Activated CD8-positive, alpha-beta T cell treated with anti-CD3 and anti-CD28 coated beads for 36 hours (primary cell): ENCODE measurements around the gene LY9. TPM values are rescaled to one million over a fixed set of nuclear protein-coding genes. Genes with fewer than 3 reads are reported as not detected.
A peak's percentile ranks its signal among the peaks of the same experiment; 100 is the strongest.

Experiments used
- ATAC-seq: fragments of 200-7000 bp; cut with Tn5 transposase; one replicate; pipeline ENCODE4 v1.10.0; 2021; ENCODE audit warnings: mild to moderate bottlenecking, moderate library complexity
- CTCF ChIA-PET: fragments of 350-600 bp; sonication (Branson Sonifier 250); formaldehyde crosslinking; loops from one replicate; lab custom pipeline; 2021; ENCODE audit warnings: antibody characterized with exemption; lab: Charles Lee
- POLR2A ChIA-PET: fragments of 350-600 bp; sonication (Branson Sonifier 250); formaldehyde crosslinking; loops from one replicate; lab custom pipeline; 2021; ENCODE audit warnings: antibody characterized with exemption; lab: Charles Lee
- DNase-seq: peaks from one replicate; pipeline ENCODE4 v3.0.0-alpha.2; 2020
- H3K27ac Mint-ChIP-seq: one replicate; pipeline ENCODE4 v1.8.0; 2021; ENCODE audit warnings: mild to moderate bottlenecking, mixed read lengths
- H3K27me3 Mint-ChIP-seq: one replicate; pipeline ENCODE4 v1.8.0; 2021; ENCODE audit warnings: mixed read lengths
- H3K36me3 Mint-ChIP-seq: one replicate; pipeline ENCODE4 v1.8.0; 2021; ENCODE audit warnings: low read depth, mixed read lengths
- H3K4me1 Mint-ChIP-seq: one replicate; pipeline ENCODE4 v1.8.0; 2021; ENCODE audit warnings: low read depth, mixed read lengths
- H3K4me3 Mint-ChIP-seq: one replicate; pipeline ENCODE4 v1.8.0; 2021; ENCODE audit warnings: mild to moderate bottlenecking, moderate library complexity, mixed read lengths
- H3K9me3 Mint-ChIP-seq: one replicate; pipeline ENCODE4 v1.8.0; 2021; ENCODE audit warnings: mixed read lengths
- intact Hi-C: fragments of 100-400 bp; cut with micrococcal nuclease; formaldehyde crosslinking; loops from one replicate; pipeline ENCODE4 v1.10.0; 2022
- total RNA-seq, 2 experiments: library from RNA; stranded (reverse); gene quantifications; one replicate each; pipeline ENCODE4 v1.2.3, GENCODE V29; 2021
- TF ChIP-seq, protein P1 (sequence below): fragments of 200-600 bp; IDR thresholded peaks from one replicate; pipeline ENCODE4 v1.8.0; 2022; ENCODE audit warnings: antibody characterized with exemption, mild to moderate bottlenecking

Gene LY9
- total RNA-seq, 2 experiments from 2014 or later = 19.1 to 19.5 TPM

DNA sequence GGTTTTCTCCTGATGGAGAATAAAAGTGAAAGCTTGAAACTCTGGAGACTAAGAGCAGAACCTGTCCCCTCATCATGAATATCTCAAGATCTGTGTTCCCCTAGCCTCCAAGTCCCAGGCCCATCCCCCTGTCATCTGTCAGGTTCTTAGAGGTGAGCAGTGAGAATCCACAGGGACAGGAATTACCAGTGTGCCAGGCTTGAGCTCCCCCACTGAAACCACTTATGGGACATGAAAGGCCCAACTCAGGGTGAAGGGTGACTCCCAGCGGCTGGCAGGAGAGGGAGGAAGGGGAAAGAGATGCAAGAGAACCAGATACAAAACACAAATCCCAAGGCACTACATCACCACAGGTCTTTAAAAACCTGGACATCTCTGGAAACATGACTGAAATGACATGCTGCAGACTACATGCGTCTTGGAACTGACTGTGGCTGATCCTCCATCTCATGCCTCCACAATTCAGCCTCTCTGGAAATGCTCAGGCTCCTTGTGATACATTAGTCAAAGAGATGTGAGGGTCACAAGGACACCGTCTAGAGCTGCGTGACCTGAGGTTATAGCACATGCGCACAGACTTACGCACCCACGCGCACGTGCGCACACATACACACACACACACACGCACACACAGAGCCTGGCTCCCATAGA is 6.8 kb upstream of the LY9 start:
- DNase-seq (no peak), ATAC-seq (no peak)
- TF ChIP-seq, protein P1, sequence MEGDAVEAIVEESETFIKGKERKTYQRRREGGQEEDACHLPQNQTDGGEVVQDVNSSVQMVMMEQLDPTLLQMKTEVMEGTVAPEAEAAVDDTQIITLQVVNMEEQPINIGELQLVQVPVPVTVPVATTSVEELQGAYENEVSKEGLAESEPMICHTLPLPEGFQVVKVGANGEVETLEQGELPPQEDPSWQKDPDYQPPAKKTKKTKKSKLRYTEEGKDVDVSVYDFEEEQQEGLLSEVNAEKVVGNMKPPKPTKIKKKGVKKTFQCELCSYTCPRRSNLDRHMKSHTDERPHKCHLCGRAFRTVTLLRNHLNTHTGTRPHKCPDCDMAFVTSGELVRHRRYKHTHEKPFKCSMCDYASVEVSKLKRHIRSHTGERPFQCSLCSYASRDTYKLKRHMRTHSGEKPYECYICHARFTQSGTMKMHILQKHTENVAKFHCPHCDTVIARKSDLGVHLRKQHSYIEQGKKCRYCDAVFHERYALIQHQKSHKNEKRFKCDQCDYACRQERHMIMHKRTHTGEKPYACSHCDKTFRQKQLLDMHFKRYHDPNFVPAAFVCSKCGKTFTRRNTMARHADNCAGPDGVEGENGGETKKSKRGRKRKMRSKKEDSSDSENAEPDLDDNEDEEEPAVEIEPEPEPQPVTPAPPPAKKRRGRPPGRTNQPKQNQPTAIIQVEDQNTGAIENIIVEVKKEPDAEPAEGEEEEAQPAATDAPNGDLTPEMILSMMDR = no peak
- Mint-ChIP-seq H3K27ac (no peak overlapping the region), H3K9me3 (peaks cover 2% of the 10 kb centered on the region), H3K4me1 (peaks cover 4% of the 10 kb centered on the region), H3K4me3 (no peak overlapping the region), H3K36me3 (no peaks in the 10 kb centered on the region), H3K27me3 (no peaks in the 10 kb centered on the region)
- intact Hi-C loops = no loop called here
- ChIA-PET POLR2A (interaction anchor here (0.6 to 1.0 kb wide), 2 partner anchors 81 to 104 kb away, joined by 3 to 4 read pairs; no protein-coding TSS in a partner anchor), CTCF (interaction anchor here (1.4 to 12.4 kb wide), 2 partner anchors 12 to 16 kb away, joined by 3 to 186 read pairs; no protein-coding TSS in a partner anchor)

DNA sequence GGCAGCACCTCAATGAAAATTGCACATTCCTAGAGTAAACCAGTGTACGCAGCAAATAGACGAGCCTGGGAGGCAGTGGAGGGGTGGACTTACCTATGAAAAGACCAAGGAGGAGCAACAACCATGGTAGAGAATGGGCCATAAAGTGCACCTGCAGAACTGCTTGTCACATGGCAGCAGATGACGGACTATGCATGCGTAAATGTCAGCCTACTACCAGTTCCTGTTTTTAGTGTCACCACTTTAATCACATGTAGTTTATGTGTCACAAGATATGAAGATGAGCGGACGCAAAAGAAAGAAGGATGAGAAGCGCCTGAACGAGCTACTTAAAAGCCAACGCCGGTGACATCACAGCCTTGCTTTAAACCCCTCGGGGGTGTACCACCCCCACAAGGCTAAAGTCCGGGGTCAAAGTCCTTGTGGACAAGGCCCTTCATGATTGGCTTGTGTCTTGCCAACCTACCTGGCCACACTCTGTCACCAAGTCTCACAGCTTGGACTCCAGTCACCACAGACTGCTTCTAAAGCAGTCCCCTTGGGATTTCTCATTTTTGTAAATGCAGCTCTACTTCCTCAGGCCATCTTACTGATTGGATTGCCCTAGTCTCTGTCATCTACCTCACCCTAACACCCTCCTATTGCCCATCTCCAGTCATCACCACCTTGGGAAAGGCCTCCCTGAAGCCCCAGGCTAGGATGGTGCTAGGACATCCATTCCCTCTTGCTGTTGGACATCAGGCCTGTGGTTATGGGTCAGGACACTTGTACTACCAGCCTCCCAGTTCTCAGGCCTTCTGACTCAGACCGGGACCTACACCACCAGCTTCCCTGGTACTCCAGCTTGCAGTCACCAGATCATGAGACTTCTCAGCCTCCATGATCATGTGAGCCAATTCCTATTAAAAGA is 6.0 kb upstream of the LY9 start:
- ChIA-PET POLR2A (interaction anchor here (1.0 to 1.1 kb wide), 2 partner anchors 17 to 82 kb away, joined by 3 to 4 read pairs; no protein-coding TSS in a partner anchor), CTCF (interaction anchor here (1.0 to 12.4 kb wide), 4 partner anchors 12 to 162 kb away, joined by 3 to 186 read pairs (median 4); no protein-coding TSS in a partner anchor)
- no peaks in the 10 kb centered on the region for H3K36me3 Mint-ChIP-seq
- TF ChIP-seq, protein P1 = no peak
- H3K27ac Mint-ChIP-seq = no peak overlapping the region
- H3K27me3 Mint-ChIP-seq = no peaks in the 10 kb centered on the region
- H3K4me3 Mint-ChIP-seq = no peak overlapping the region
- DNase-seq (no peak), ATAC-seq (no peak)
- peaks cover under 1% of the 10 kb centered on the region for H3K9me3 Mint-ChIP-seq
- peaks cover 7% of the 10 kb centered on the region for H3K4me1 Mint-ChIP-seq
- intact Hi-C loops = no loop called here

DNA sequence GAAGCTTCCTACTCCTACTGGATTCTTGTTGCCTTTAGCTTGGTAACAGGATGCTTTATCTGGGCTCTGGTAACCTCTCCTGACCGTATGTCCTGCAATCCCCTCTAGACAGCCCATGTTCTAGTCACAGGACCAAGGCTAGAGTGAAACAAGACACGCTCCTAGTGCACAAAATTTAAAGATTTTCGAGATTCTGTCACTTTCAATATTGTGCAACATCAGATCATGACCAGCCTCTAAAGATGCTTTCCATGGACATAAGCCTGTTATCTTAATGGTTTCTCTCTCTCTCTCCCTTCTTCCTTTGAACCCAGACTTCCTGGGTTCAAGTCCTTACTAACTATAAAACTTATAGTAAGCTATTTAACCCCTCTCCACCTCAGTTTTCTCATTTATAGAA is 1.6 kb upstream of the LY9 start:
- Mint-ChIP-seq H3K4me3 (no peak overlapping the region), H3K9me3 (no peaks in the 10 kb centered on the region), H3K36me3 (no peaks in the 10 kb centered on the region), H3K4me1 (peaks cover 40% of the 10 kb centered on the region), H3K27me3 (no peaks in the 10 kb centered on the region), H3K27ac (no peak overlapping the region)
- intact Hi-C loops = no loop called here
- DNase-seq (no peak), ATAC-seq (no peak)
- ChIA-PET CTCF (interaction anchor here (1.0 to 12.4 kb wide), 8 partner anchors 17 to 159 kb away, joined by 3 to 186 read pairs (median 6); no protein-coding TSS in a partner anchor), POLR2A (interaction anchor here (1.4 to 2.0 kb wide), 4 partner anchors 18 to 149 kb away, joined by 3 to 9 read pairs (median 7); no protein-coding TSS in a partner anchor)
- TF ChIP-seq, protein P1 = no peak

DNA sequence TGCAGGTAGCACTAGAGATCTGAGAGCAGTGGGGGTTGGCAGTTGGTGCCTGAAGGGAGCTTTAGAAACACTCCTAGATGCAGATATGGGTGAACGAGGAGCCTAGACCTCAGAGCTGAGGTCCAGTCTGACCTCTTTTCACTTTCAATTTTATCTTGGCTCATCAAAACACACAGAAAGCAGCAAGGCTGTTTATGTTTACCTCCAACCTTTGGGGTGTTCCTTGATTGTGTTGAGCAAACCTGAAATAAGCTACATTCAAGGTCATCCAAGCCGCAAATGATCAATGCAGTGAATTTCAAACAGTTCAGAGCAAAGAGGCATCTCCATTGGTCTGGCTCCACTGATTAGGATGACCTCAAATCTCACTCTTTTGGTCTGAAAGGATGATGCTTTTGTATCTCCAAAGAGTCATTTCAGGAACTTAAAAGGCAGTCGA is 1.3 kb downstream of the LY9 start:
- TF ChIP-seq, protein P1 = no peak
- DNase-seq (no peak), ATAC-seq (peak; percentile 7)
- Mint-ChIP-seq H3K9me3 (no peaks in the 10 kb centered on the region), H3K27me3 (no peaks in the 10 kb centered on the region), H3K36me3 (peaks cover 6% of the 10 kb centered on the region), H3K27ac (peak overlapping the region; percentile 95), H3K4me1 (peaks cover 57% of the 10 kb centered on the region), H3K4me3 (peak overlapping the region; percentile 87)
- POLR2A ChIA-PET = interaction anchor here (0.7 to 4.8 kb wide), 19 partner anchors 10 to 338 kb away, joined by 3 to 19 read pairs (median 4); partner anchors contain the start of genes CD48 and F11R
- CTCF ChIA-PET = interaction anchor here (1.1 to 12.4 kb wide), 11 partner anchors 9 to 156 kb away, joined by 3 to 186 read pairs (median 7); no protein-coding TSS in a partner anchor
- intact Hi-C loops = no loop called here
